A549 (cell line): ENCODE data around the gene TESK2. TPM values are rescaled to one million over a fixed set of nuclear protein-coding genes. Genes with fewer than 3 reads are reported as not detected.

ENCODE experiments used
- ATAC-seq, 2 experiments: fragments of 200-7000 bp in 1 of 2; fragments of >200 bp in 1 of 2; cut with Nextera tagmentation in 1 of 2; cut with Tn5 transposase in 1 of 2; 3 replicates each; pipeline versions ENCODE4 v1.8.0 to v1.9.1; 2018 to 2020; ENCODE audit warnings: mild to moderate bottlenecking in 1 of 2, moderate library complexity in 1 of 2
- CTCF ChIA-PET: fragments of 300-600 bp; sonication (Branson Sonifier 250); formaldehyde crosslinking; extraction: SDS; loops from one replicate; lab custom pipeline; 2021; ENCODE audit warnings: antibody characterized with exemption, inconsistent platforms; lab: Yijun Ruan, JAX
- POLR2A ChIA-PET: fragments of 350-600 bp; formaldehyde crosslinking; extraction: SDS; loops from one replicate; lab custom pipeline; 2021; ENCODE audit warnings: antibody characterized with exemption, inconsistent platforms; lab: Yijun Ruan, JAX
- DNase-seq, 2 experiments: peaks; one replicate each; pipeline versions ENCODE4 v3.0.0 to v3.0.0-alpha.2; 2011 to 2016; ENCODE audit warnings: low read depth in 1 of 2, low spot score in 1 of 2
- FAIRE-seq: peaks from 2 replicates; lab custom pipeline; 2011; peaks lifted over from hg19 to GRCh38; lab: Jason Lieb, UNC
- H3K27ac ChIP-seq, 2 experiments: fragments of >200 bp; sonication (Bioruptor Twin); formaldehyde crosslinking; 3 replicates each; pipeline ENCODE4 v1.5.1; 2016 to 2017
- H3K4me1 ChIP-seq: fragments of >200 bp; sonication (Bioruptor Twin); formaldehyde crosslinking; 3 replicates; pipeline ENCODE4 v1.6.1; 2016
- H3K4me2 ChIP-seq: fragments of >200 bp; sonication (Bioruptor Twin); formaldehyde crosslinking; 3 replicates; pipeline ENCODE4 v1.6.1; 2016
- H3K4me3 ChIP-seq: fragments of >200 bp; sonication (Bioruptor Twin); formaldehyde crosslinking; 3 replicates; pipeline ENCODE4 v1.5.1; 2016
- H3K9me3 ChIP-seq: fragments of >200 bp; sonication (Bioruptor Twin); formaldehyde crosslinking; 3 replicates; pipeline ENCODE4 v1.6.1; 2016
- BHLHE40 ChIP-seq: IDR thresholded peaks from 2 replicates; pipeline ENCODE4 v1.6.1; 2012; ENCODE audit warnings: low read depth, low read length, inconsistent platforms
- CEBPB ChIP-seq, 2 experiments: fragments of >200 bp in 1 of 2; sonication (Bioruptor Twin) in 1 of 2; formaldehyde crosslinking in 1 of 2; IDR thresholded peaks; 2 replicates each; pipeline ENCODE4 v1.6.1; 2012 to 2016
- CHD2 ChIP-seq: fragments of 150-350 bp; IDR thresholded peaks from 2 replicates; pipeline ENCODE4 v1.6.1; 2014; ENCODE audit warnings: low read length; ENCODE audit not compliant: partially characterized antibody
- EHF ChIP-seq: fragments of 250-450 bp; sonication (Bioruptor Pico); IDR thresholded peaks from 2 replicates; pipeline ENCODE4 v1.5.0; 2020; ENCODE audit warnings: mild to moderate bottlenecking
- FOSL2 ChIP-seq, 2 experiments: fragments of 450-650 bp in 1 of 2; fragments of >200 bp in 1 of 2; sonication (Bioruptor Twin) in 1 of 2; formaldehyde crosslinking; IDR thresholded peaks; 2 replicates each; pipeline versions ENCODE4 v1.5.0 to v1.6.1; 2016 to 2020; ENCODE audit warnings: mild to moderate bottlenecking in 1 of 2, moderate library complexity in 1 of 2
- FOXS1 ChIP-seq: fragments of 250-450 bp; sonication (Bioruptor Pico); IDR thresholded peaks from 2 replicates; pipeline ENCODE4 v1.5.0; 2020; ENCODE audit warnings: mild to moderate bottlenecking, moderate library complexity
- HOXA7 ChIP-seq: fragments of 250-450 bp; sonication (Bioruptor Pico); IDR thresholded peaks from 2 replicates; pipeline ENCODE4 v1.5.0; 2020; ENCODE audit warnings: mild to moderate bottlenecking, moderate library complexity
- HOXB13 ChIP-seq: fragments of 250-450 bp; sonication (Bioruptor Pico); IDR thresholded peaks from 2 replicates; pipeline ENCODE4 v1.5.0; 2020; ENCODE audit warnings: low read depth, mild to moderate bottlenecking, moderate library complexity
- JUNB ChIP-seq: fragments of >200 bp; sonication (Bioruptor Twin); formaldehyde crosslinking; IDR thresholded peaks from 2 replicates; pipeline ENCODE4 v1.6.1; 2016
- MAFK ChIP-seq: fragments of 450-650 bp; IDR thresholded peaks from 2 replicates; pipeline ENCODE4 v1.6.1; 2014; ENCODE audit not compliant: partially characterized antibody
- MAX ChIP-seq: IDR thresholded peaks from 2 replicates; pipeline ENCODE4 v1.6.1; 2012
- NFE2L2 ChIP-seq: fragments of 150-350 bp; conservative IDR thresholded peaks from 2 replicates; pipeline ENCODE4 v1.6.1; 2014; ENCODE audit warnings: low read length
- POLR2A ChIP-seq: IDR thresholded peaks from 2 replicates; pipeline ENCODE4 v1.6.1; 2012; ENCODE audit warnings: mild to moderate bottlenecking, low read length
- POLR2AphosphoS2 ChIP-seq: conservative IDR thresholded peaks from 2 replicates; pipeline ENCODE4 v1.6.1; 2012; ENCODE audit warnings: low read length, improper control_type of control experiment, inconsistent platforms
- RAD21 ChIP-seq, 2 experiments: fragments of >200 bp in 1 of 2; sonication (Bioruptor Twin) in 1 of 2; formaldehyde crosslinking in 1 of 2; IDR thresholded peaks in 1 of 2; conservative IDR thresholded peaks in 1 of 2; 2 replicates in 1 of 2; 3 replicates in 1 of 2; pipeline ENCODE4 v1.6.1; 2012 to 2018; ENCODE audit warnings: inconsistent platforms in 1 of 2
- RARB ChIP-seq: fragments of 250-450 bp; sonication (Bioruptor Pico); IDR thresholded peaks from 2 replicates; pipeline ENCODE4 v1.8.0; 2021; ENCODE audit warnings: mild to moderate bottlenecking, moderate library complexity
- TFCP2L1 ChIP-seq: fragments of 250-450 bp; sonication (Bioruptor Pico); IDR thresholded peaks from 2 replicates; pipeline ENCODE4 v1.5.0; 2021; ENCODE audit warnings: mild to moderate bottlenecking
- TP53 ChIP-seq: fragments of 250-450 bp; sonication (Bioruptor Pico); IDR thresholded peaks from 2 replicates; pipeline ENCODE4 v1.5.0; 2021; ENCODE audit warnings: mild to moderate bottlenecking, moderate library complexity
- USF2 ChIP-seq: fragments of 450-650 bp; IDR thresholded peaks from 2 replicates; pipeline ENCODE4 v1.6.1; 2014; ENCODE audit warnings: antibody characterized with exemption
- ZFP36 ChIP-seq: fragments of 450-650 bp; IDR thresholded peaks from 2 replicates; pipeline ENCODE4 v1.6.1; 2014; ENCODE audit warnings: borderline replicate concordance; ENCODE audit not compliant: partially characterized antibody
- WGBS: methylation state at CpG from one replicate; pipeline ENCODE4 v1.1.6; 2017; ENCODE audit errors: missing lambda C conversion rate; 5-methylcytosine and 5-hydroxymethylcytosine counted together
- polyA plus RNA-seq, 4 experiments: library from polyadenylated mRNA; depleted of rRNA in 3 of 4; stranded (reverse); fragments of >200 nt; fragmentation: RNase III in 1 of 4; extraction: RNeasy Plus Mini Kit Qiagen cat#74134 plus additional on column Dnase treatment in 1 of 4; gene quantifications; 2 replicates in 3 of 4; 3 replicates in 1 of 4; pipeline ENCODE4 v1.2.3, GENCODE V29; 2011 to 2017
- TF ChIP-seq, protein P1 (sequence below): fragments of 200-600 bp; sonication (generic); IDR thresholded peaks from 2 replicates; pipeline ENCODE4 v1.6.1; 2016; ENCODE audit warnings: antibody characterized with exemption, mild to moderate bottlenecking, moderate library complexity

TESK2 gene
- polyA plus RNA-seq, 2 of the 4 experiments (the other 2 are of a cell fraction) = 0.22 to 0.48 TPM

DNA sequence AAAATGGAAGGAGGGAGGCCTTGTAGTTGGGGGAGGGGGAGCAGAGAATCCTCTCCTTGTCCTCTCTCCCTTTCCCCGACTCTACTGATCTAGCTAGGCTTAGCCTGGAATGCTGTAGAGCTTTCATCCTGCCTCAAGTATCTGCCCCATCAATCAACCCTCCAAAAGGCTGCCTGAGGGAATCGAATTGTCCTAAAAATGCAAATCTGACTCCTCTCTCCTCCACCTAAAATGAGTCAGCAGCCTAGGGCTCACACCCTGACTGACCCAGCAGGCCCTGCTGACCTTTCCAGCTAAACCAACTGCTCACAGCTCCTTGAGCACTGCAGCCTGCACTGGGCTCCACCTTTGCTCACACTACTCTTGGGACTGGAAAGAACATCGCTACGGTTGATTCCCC, 161.5 kb downstream of the TESK2 start:
- Histone ChIP-seq H3K4me1 (peaks cover 36% of the 10 kb centered on the region), H3K4me3 (no peak overlapping the region), H3K9me3 (no peaks in the 10 kb centered on the region), H3K4me2 (peak overlapping the region; percentile 36), H3K27ac (peak overlapping the region in 1 of 2 experiments; percentile 67; a peak in 4 of 6 replicates)
- 53% methylated on average over 4 of the region's 4 CpGs for WGBS
- FAIRE-seq (no peak), ATAC-seq (peak; percentile 12 to 33; a peak in 3 of 6 replicates), DNase-seq (peak in 1 of 2 experiments; percentile 18)
- TF ChIP-seq MAFK (no peak), TFCP2L1 (CRISPR knock-in tag) (no peak), POLR2AphosphoS2 (no peak), USF2 (no peak), EHF (no peak), HOXB13 (CRISPR knock-in tag) (no peak), BHLHE40 (no peak), CHD2 (no peak), MAX (no peak), TP53 (CRISPR knock-in tag) (no peak), FOSL2 (IDR thresholded peaks at IDR 0.05) (no peak), FOSL2 (CRISPR knock-in tag; IDR thresholded peaks at IDR 0.05) (no peak)
- TF ChIP-seq, protein P1, sequence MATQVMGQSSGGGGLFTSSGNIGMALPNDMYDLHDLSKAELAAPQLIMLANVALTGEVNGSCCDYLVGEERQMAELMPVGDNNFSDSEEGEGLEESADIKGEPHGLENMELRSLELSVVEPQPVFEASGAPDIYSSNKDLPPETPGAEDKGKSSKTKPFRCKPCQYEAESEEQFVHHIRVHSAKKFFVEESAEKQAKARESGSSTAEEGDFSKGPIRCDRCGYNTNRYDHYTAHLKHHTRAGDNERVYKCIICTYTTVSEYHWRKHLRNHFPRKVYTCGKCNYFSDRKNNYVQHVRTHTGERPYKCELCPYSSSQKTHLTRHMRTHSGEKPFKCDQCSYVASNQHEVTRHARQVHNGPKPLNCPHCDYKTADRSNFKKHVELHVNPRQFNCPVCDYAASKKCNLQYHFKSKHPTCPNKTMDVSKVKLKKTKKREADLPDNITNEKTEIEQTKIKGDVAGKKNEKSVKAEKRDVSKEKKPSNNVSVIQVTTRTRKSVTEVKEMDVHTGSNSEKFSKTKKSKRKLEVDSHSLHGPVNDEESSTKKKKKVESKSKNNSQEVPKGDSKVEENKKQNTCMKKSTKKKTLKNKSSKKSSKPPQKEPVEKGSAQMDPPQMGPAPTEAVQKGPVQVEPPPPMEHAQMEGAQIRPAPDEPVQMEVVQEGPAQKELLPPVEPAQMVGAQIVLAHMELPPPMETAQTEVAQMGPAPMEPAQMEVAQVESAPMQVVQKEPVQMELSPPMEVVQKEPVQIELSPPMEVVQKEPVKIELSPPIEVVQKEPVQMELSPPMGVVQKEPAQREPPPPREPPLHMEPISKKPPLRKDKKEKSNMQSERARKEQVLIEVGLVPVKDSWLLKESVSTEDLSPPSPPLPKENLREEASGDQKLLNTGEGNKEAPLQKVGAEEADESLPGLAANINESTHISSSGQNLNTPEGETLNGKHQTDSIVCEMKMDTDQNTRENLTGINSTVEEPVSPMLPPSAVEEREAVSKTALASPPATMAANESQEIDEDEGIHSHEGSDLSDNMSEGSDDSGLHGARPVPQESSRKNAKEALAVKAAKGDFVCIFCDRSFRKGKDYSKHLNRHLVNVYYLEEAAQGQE = no peak
- ChIA-PET POLR2A (interaction anchor here (1.3 to 4.0 kb wide), 2 partner anchors 11 to 26 kb away, joined by 3 to 29 read pairs; partner anchors contain the start of genes MUTYH and TOE1), CTCF (interaction anchor here (1.0 kb wide), 1 partner anchor 29 kb away, joined by 3 read pairs; no protein-coding TSS in a partner anchor)

GRCh38 chr1:45328680-45329079, 162.3 kb downstream of the TESK2 start:
- no peak for ATAC-seq

More at GRCh38 chr1:45328680-45329079, 162.3 kb downstream of the TESK2 start:
- ChIA-PET POLR2A (interaction anchor here (1.3 to 4.0 kb wide), 2 partner anchors 12 to 25 kb away, joined by 3 to 29 read pairs; partner anchors contain the start of genes MUTYH and TOE1), CTCF (interaction anchor here (0.6 to 1.0 kb wide), 2 partner anchors 28 to 587 kb away, joined by 3 read pairs; no protein-coding TSS in a partner anchor)
- Histone ChIP-seq H3K4me3 (no peak overlapping the region), H3K4me1 (peaks cover 36% of the 10 kb centered on the region), H3K9me3 (no peaks in the 10 kb centered on the region), H3K4me2 (peak overlapping the region; percentile 19; the same call in 1 of the 3 replicates), H3K27ac (peak overlapping the region in 1 of 2 experiments; percentile 67; a peak in 1 of 6 replicates)
- TF ChIP-seq ZFP36 (no peak), HOXA7 (CRISPR knock-in tag) (no peak), RAD21 (conservative IDR thresholded peaks at IDR 0.05 in 1 of 2, IDR thresholded peaks at IDR 0.05 in 1 of 2) (no peak), CHD2 (no peak), RARB (CRISPR knock-in tag) (no peak), BHLHE40 (no peak), FOXS1 (no peak), CEBPB (IDR thresholded peaks at IDR 0.05) (no peak), POLR2A (no peak), NFE2L2 (no peak), JUNB (no peak)
- TF ChIP-seq, protein P1 = no peak
- FAIRE-seq (no peak), DNase-seq (no peak)
- WGBS = 52% methylated on average over 4 of the region's 5 CpGs
